H1 (cell line): ENCODE data around the gene PDE8B. TPM values are rescaled to one million over a fixed set of nuclear protein-coding genes. Genes with fewer than 3 reads are reported as not detected.

Source experiments
- CTCF ChIA-PET: fragments of 300-600 bp; sonication (Branson Sonifier 250); formaldehyde crosslinking; loops from one replicate; lab custom pipeline; 2021; ENCODE audit not compliant: partially characterized antibody; lab: Charles Lee
- POLR2A ChIA-PET: fragments of 300-600 bp; sonication (Branson Sonifier 250); formaldehyde crosslinking; loops from one replicate; lab custom pipeline; 2021; ENCODE audit warnings: inconsistent platforms; ENCODE audit not compliant: partially characterized antibody; lab: Charles Lee
- DNase-seq, 2 experiments: peaks; one replicate each; pipeline versions ENCODE4 v3.0.0 to v3.0.0-alpha.2; 2010 to 2022; ENCODE audit warnings: low spot score in 2 of 2, low read depth in 1 of 2, mixed read lengths in 1 of 2
- FAIRE-seq: peaks from 2 replicates; lab custom pipeline; 2011; peaks lifted over from hg19 to GRCh38; lab: Jason Lieb, UNC
- H2AFZ ChIP-seq: 2 replicates; pipeline ENCODE4 v1.8.1; 2012; ENCODE audit warnings: low read length, inconsistent platforms
- H2AK5ac ChIP-seq: 2 replicates; pipeline ENCODE4 v1.6.1; 2013; ENCODE audit warnings: low read depth, low read length
- H2BK120ac ChIP-seq: replicated peaks from 2 replicates; pipeline ENCODE3; 2013; ENCODE audit warnings: low read depth, low read length, inconsistent platforms
- H2BK12ac ChIP-seq: 2 replicates; pipeline ENCODE4 v1.6.1; 2013; ENCODE audit warnings: low read depth, low read length
- H2BK15ac ChIP-seq: 2 replicates; pipeline ENCODE4 v1.6.1; 2013; ENCODE audit warnings: low read length
- H2BK20ac ChIP-seq: 2 replicates; pipeline ENCODE4 v1.6.1; 2013; ENCODE audit warnings: low read length
- H2BK5ac ChIP-seq: 2 replicates; pipeline ENCODE4 v1.6.1; 2013; ENCODE audit warnings: low read depth, low read length
- H3K14ac ChIP-seq: 2 replicates; pipeline ENCODE4 v1.6.1; 2013; ENCODE audit warnings: inconsistent platforms; ENCODE audit not compliant: insufficient read length
- H3K18ac ChIP-seq: 2 replicates; pipeline ENCODE4 v1.6.1; 2013; ENCODE audit warnings: low read length; ENCODE audit errors: extremely low read depth
- H3K23ac ChIP-seq: 2 replicates; pipeline ENCODE4 v1.6.1; 2013; ENCODE audit warnings: inconsistent platforms; ENCODE audit not compliant: insufficient read length
- H3K23me2 ChIP-seq: 2 replicates; pipeline ENCODE4 v1.6.1; 2013; ENCODE audit warnings: low read depth, low read length
- H3K27ac ChIP-seq: 2 replicates; pipeline ENCODE4 v1.6.1; 2011; ENCODE audit warnings: low read depth, low read length, inconsistent platforms
- H3K27me3 ChIP-seq, 4 experiments: replicated peaks in 1 of 4; 1 replicate in 1 of 4; 2 replicates in 3 of 4; pipeline versions ENCODE4 v1.6.1 to v1.8.1; 2011 to 2013; ENCODE audit warnings: low read length in 3 of 4, mild to moderate bottlenecking in 3 of 4, inconsistent platforms in 2 of 4, mixed read lengths in 2 of 4, moderate library complexity in 1 of 4; ENCODE audit not compliant: control insufficient read depth in 3 of 4, insufficient read depth in 3 of 4; ENCODE audit errors: extremely low read depth in 1 of 4
- H3K36me3 ChIP-seq, 4 experiments: 2 replicates each; pipeline versions ENCODE4 v1.6.1 to v1.8.1; 2011 to 2013; ENCODE audit warnings: mild to moderate bottlenecking in 4 of 4, low read length in 3 of 4, moderate library complexity in 2 of 4, control low read depth in 1 of 4, inconsistent platforms in 1 of 4; ENCODE audit not compliant: insufficient read depth in 4 of 4, control insufficient read depth in 2 of 4
- H3K4ac ChIP-seq: replicated peaks from 2 replicates; pipeline ENCODE3; 2013; ENCODE audit warnings: low read length, low read depth, mixed read lengths, inconsistent platforms; ENCODE audit not compliant: insufficient read length
- H3K4me1 ChIP-seq, 4 experiments: replicated peaks in 1 of 4; 1 replicate in 1 of 4; 2 replicates in 3 of 4; pipeline versions ENCODE4 v1.6.1 to v1.8.1; 2011 to 2013; ENCODE audit warnings: low read length in 3 of 4, inconsistent platforms in 2 of 4, mixed read lengths in 1 of 4; ENCODE audit not compliant: insufficient read depth in 4 of 4, control insufficient read depth in 3 of 4
- H3K4me2 ChIP-seq, 2 experiments: 2 replicates each; pipeline versions ENCODE4 v1.6.1 to v1.8.1; 2011 to 2013; ENCODE audit warnings: low read depth in 2 of 2, low read length in 2 of 2, control low read depth in 1 of 2, inconsistent platforms in 1 of 2, mild to moderate bottlenecking in 1 of 2; ENCODE audit not compliant: insufficient read depth in 1 of 2
- H3K4me3 ChIP-seq, 4 experiments: fragments of 200-600, 300-600 bp in 1 of 4; sonication (generic), shearing (Covaris generic), sonication (Bioruptor Twin) in 1 of 4; 2 replicates each; pipeline versions ENCODE4 v1.5.1 to v1.8.1; 2011 to 2016; ENCODE audit warnings: low read length in 4 of 4, low read depth in 3 of 4, control low read depth in 2 of 4, inconsistent platforms in 2 of 4, mild to moderate bottlenecking in 2 of 4, mixed read lengths in 1 of 4, moderate library complexity in 1 of 4; ENCODE audit not compliant: insufficient read depth in 2 of 4; ENCODE audit errors: extremely low read depth in 1 of 4
- H3K56ac ChIP-seq: replicated peaks from 2 replicates; pipeline ENCODE3; 2013; ENCODE audit warnings: low read depth, mild to moderate bottlenecking, mixed read lengths, low read length, inconsistent platforms; ENCODE audit not compliant: insufficient read length
- H3K79me1 ChIP-seq: 2 replicates; pipeline ENCODE4 v1.6.1; 2013; ENCODE audit warnings: low read depth, low read length, control low read depth
- H3K79me2 ChIP-seq, 2 experiments: 2 replicates each; pipeline versions ENCODE4 v1.6.1 to v1.8.1; 2012 to 2013; ENCODE audit warnings: low read length in 2 of 2, mild to moderate bottlenecking in 2 of 2, inconsistent platforms in 1 of 2; ENCODE audit not compliant: insufficient read depth in 2 of 2, control insufficient read depth in 1 of 2
- H3K9ac ChIP-seq, 4 experiments: replicated peaks in 1 of 4; 1 replicate in 1 of 4; 2 replicates in 3 of 4; pipeline versions ENCODE4 v1.6.1 to v1.8.1; 2011 to 2013; ENCODE audit warnings: low read depth in 3 of 4, low read length in 3 of 4, control low read depth in 2 of 4, mild to moderate bottlenecking in 2 of 4, moderate library complexity in 2 of 4, inconsistent platforms in 1 of 4; ENCODE audit errors: extremely low read depth in 1 of 4
- H3K9me3 ChIP-seq, 2 experiments: 2 replicates each; pipeline versions ENCODE4 v1.6.1 to v1.8.1; 2012 to 2013; ENCODE audit warnings: mild to moderate bottlenecking in 2 of 2, moderate library complexity in 2 of 2, control low read depth in 1 of 2, inconsistent platforms in 1 of 2, low read depth in 1 of 2, low read length in 1 of 2, mixed read lengths in 1 of 2; ENCODE audit not compliant: insufficient read depth in 2 of 2
- H4K20me1 ChIP-seq, 2 experiments: replicated peaks in 1 of 2; 2 replicates each; pipeline versions ENCODE3 to v1.8.1; 2011 to 2013; ENCODE audit warnings: inconsistent platforms in 2 of 2, low read length in 2 of 2, mild to moderate bottlenecking in 1 of 2; ENCODE audit not compliant: insufficient read depth in 2 of 2, control insufficient read depth in 1 of 2
- H4K5ac ChIP-seq: 2 replicates; pipeline ENCODE4 v1.6.1; 2013; ENCODE audit warnings: low read length, low read depth, mixed read lengths, inconsistent platforms; ENCODE audit not compliant: insufficient read length
- H4K8ac ChIP-seq: 2 replicates; pipeline ENCODE4 v1.8.0; 2013; ENCODE audit warnings: mild to moderate bottlenecking, moderate library complexity, low read length, inconsistent platforms; ENCODE audit not compliant: insufficient read depth; ENCODE audit errors: extremely low read depth
- H4K91ac ChIP-seq: replicated peaks from 2 replicates; pipeline ENCODE3; 2013; ENCODE audit warnings: low read length, mixed read lengths, inconsistent platforms; ENCODE audit not compliant: insufficient read length
- ASH2L ChIP-seq: fragments of 200-600, 300-600 bp; sonication (generic); IDR thresholded peaks from one replicate; pipeline ENCODE4 v1.7.1; 2017; ENCODE audit warnings: low read length
- ATF2 ChIP-seq: IDR thresholded peaks from 2 replicates; pipeline ENCODE4 v1.6.1; 2012; ENCODE audit warnings: low read length, inconsistent platforms
- ATF3 ChIP-seq: IDR thresholded peaks from 2 replicates; pipeline ENCODE4 v1.6.1; 2011; ENCODE audit warnings: low read depth, mild to moderate bottlenecking, low read length; ENCODE audit not compliant: insufficient read depth
- CHD1 ChIP-seq: IDR thresholded peaks from 2 replicates; pipeline ENCODE4 v1.6.1; 2012; ENCODE audit warnings: low read depth, low read length, improper control_type of control experiment
- KDM1A ChIP-seq: fragments of 200-600, 300-600 bp; sonication (generic); IDR thresholded peaks from 2 replicates; pipeline ENCODE4 v1.7.1; 2016; ENCODE audit warnings: mild to moderate bottlenecking, low read length, borderline replicate concordance
- NANOG ChIP-seq: IDR thresholded peaks from 2 replicates; pipeline ENCODE4 v1.6.1; 2011; ENCODE audit warnings: low read length, low read depth, mild to moderate bottlenecking, inconsistent platforms; ENCODE audit not compliant: insufficient read depth, poor library complexity, severe bottlenecking
- POLR2A ChIP-seq, 2 experiments: IDR thresholded peaks; 1 replicate in 1 of 2; 2 replicates in 1 of 2; pipeline ENCODE4 v1.6.1; 2011; ENCODE audit warnings: low read depth in 2 of 2, low read length in 2 of 2, mild to moderate bottlenecking in 2 of 2; ENCODE audit errors: control extremely low read depth in 1 of 2
- RXRA ChIP-seq: IDR thresholded peaks from 2 replicates; pipeline ENCODE4 v1.6.1; 2011; ENCODE audit warnings: low read depth, mild to moderate bottlenecking, low read length, moderate library complexity; ENCODE audit not compliant: insufficient read depth
- SAP30 ChIP-seq: fragments of 300-600 bp; sonication (generic); IDR thresholded peaks from 2 replicates; pipeline ENCODE4 v1.7.1; 2012; ENCODE audit warnings: low read length, moderate library complexity, mild to moderate bottlenecking, inconsistent platforms; ENCODE audit not compliant: insufficient read depth, insufficient replicate concordance
- SIN3A ChIP-seq, 2 experiments: IDR thresholded peaks in 1 of 2; conservative IDR thresholded peaks in 1 of 2; 2 replicates each; pipeline ENCODE4 v1.6.1; 2011 to 2012; ENCODE audit warnings: low read length in 2 of 2, improper control_type of control experiment in 1 of 2, low read depth in 1 of 2, mild to moderate bottlenecking in 1 of 2
- SP1 ChIP-seq: IDR thresholded peaks from 2 replicates; pipeline ENCODE4 v1.6.1; 2011; ENCODE audit warnings: low read depth, low read length
- SRF ChIP-seq: IDR thresholded peaks from 2 replicates; pipeline ENCODE4 v1.6.1; 2011; ENCODE audit warnings: mild to moderate bottlenecking, low read depth, low read length, moderate library complexity
- SUZ12 ChIP-seq: fragments of 200-600 bp; sonication (generic); IDR thresholded peaks from 2 replicates; pipeline ENCODE4 v1.6.1; 2012; ENCODE audit warnings: mild to moderate bottlenecking, inconsistent platforms, low read length, moderate library complexity, mixed read lengths
- ZNF274 ChIP-seq: IDR thresholded peaks from 2 replicates; pipeline ENCODE4 v1.7.0; 2012; ENCODE audit warnings: low read length, borderline replicate concordance; ENCODE audit errors: extremely low read depth
- polyA plus RNA-seq, 7 experiments: library from polyadenylated mRNA; depleted of rRNA in 3 of 7; stranded (reverse) in 5 of 7; unstranded in 2 of 7; fragments of >200 nt in 5 of 7; fragments of 200-250 nt in 2 of 7; gene quantifications; 1 replicate in 5 of 7; 2 replicates in 1 of 7; 4 replicates in 1 of 7; pipeline versions ENCODE4 v1.2.1 to v1.2.3, GENCODE V29; 2011 to 2013; ENCODE audit warnings: missing spikeins in 2 of 7, mixed read lengths in 2 of 7
- total RNA-seq: library from RNA; stranded (reverse); fragmentation: NEBNext Ultra II Directional; extraction: Animal tissue kit (Norgen Biotek cat#: 25700); gene quantifications from 2 replicates; pipeline ENCODE4 v1.2.1, GENCODE V29; 2021

Gene PDE8B
- total and polyA plus RNA-seq, 2 of the 8 experiments (the other 6 are each of a cell fraction or from before 2014, with no cell fraction given) = 0.32 to 1.1 TPM

GRCh38 chr5:77360381-77360780 is 149.9 kb downstream of the PDE8B start:
- Histone ChIP-seq H3K4ac (no peak overlapping the region), H3K4me2 (no peak overlapping the region), H3K9ac (no peak overlapping the region), H4K91ac (no peak overlapping the region), H3K23me2 (no peaks in the 10 kb centered on the region), H4K20me1 (no peaks in the 10 kb centered on the region), H2AFZ (no peak overlapping the region), H3K9me3 (no peaks in the 10 kb centered on the region), H3K79me1 (no peaks in the 10 kb centered on the region), H3K4me1 (no peaks in the 10 kb centered on the region), H3K4me3 (no peak overlapping the region), H4K5ac (no peak overlapping the region), H4K8ac (no peak overlapping the region), H2BK120ac (no peak overlapping the region), H3K36me3 (no peaks in the 10 kb centered on the region), H2AK5ac (no peak overlapping the region), H3K79me2 (no peaks in the 10 kb centered on the region), H3K27ac (no peak overlapping the region), H3K56ac (no peak overlapping the region), H3K14ac (no peak overlapping the region), H3K27me3 (no peaks in the 10 kb centered on the region), H2BK20ac (no peak overlapping the region), H3K23ac (no peak overlapping the region), H3K18ac (no peak overlapping the region), H2BK5ac (no peak overlapping the region), H2BK15ac (no peak overlapping the region), H2BK12ac (no peak overlapping the region)
- DNase-seq (no peak), FAIRE-seq (no peak)
- POLR2A ChIA-PET = no interaction called here
- CTCF ChIA-PET = no interaction called here
- no peak for TF ChIP-seq KDM1A
- no peak for TF ChIP-seq SIN3A (conservative IDR thresholded peaks at IDR 0.05 in 1 of 2, IDR thresholded peaks at IDR 0.05 in 1 of 2; ENCODE audit: low read depth in 1 of 2, low read length in 2 of 2)
- no peak for TF ChIP-seq SRF
- no peak for TF ChIP-seq SUZ12
- TF ChIP-seq SP1 = no peak
- no peak for TF ChIP-seq SAP30
- TF ChIP-seq ATF3 = no peak
- no peak for TF ChIP-seq NANOG
- TF ChIP-seq CHD1 = no peak
- no peak for TF ChIP-seq RXRA
- no peak for TF ChIP-seq ASH2L
- TF ChIP-seq ATF2 = no peak
- no peak for TF ChIP-seq ZNF274
- no peak for TF ChIP-seq POLR2A (IDR thresholded peaks at IDR 0.05; ENCODE audit: control extremely low read depth in 1 of 2, low read depth in 2 of 2, low read length in 2 of 2)
